Measurements from ENCODE around the gene GCNT1.

DNA sequence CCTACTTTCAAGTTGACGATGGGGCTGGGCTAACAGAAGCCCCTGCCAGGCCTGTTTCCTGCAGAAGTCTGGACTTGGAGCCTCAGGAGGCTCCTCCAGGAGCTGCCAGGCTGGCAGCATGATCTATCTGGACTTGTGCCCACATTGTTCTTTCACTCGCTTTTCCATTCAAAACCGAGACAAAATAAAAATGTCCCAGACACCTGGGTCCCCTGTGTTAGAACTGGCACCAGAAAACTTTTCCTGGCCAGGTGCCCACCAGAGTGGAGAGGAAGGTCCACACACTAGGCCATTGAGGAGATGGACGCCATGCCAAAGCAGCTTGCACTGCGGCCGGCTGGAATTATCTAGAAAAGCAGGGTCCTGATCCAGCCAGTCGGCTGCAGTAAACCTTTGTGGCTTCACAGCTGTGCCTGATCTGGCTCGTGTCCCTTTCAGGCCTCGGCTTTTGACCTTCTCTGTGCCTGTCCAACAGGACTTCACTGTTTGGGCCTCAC is 78.2 kb downstream of the GCNT1 start:
- TF ChIP-seq, protein P1, sequence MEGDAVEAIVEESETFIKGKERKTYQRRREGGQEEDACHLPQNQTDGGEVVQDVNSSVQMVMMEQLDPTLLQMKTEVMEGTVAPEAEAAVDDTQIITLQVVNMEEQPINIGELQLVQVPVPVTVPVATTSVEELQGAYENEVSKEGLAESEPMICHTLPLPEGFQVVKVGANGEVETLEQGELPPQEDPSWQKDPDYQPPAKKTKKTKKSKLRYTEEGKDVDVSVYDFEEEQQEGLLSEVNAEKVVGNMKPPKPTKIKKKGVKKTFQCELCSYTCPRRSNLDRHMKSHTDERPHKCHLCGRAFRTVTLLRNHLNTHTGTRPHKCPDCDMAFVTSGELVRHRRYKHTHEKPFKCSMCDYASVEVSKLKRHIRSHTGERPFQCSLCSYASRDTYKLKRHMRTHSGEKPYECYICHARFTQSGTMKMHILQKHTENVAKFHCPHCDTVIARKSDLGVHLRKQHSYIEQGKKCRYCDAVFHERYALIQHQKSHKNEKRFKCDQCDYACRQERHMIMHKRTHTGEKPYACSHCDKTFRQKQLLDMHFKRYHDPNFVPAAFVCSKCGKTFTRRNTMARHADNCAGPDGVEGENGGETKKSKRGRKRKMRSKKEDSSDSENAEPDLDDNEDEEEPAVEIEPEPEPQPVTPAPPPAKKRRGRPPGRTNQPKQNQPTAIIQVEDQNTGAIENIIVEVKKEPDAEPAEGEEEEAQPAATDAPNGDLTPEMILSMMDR (conservative IDR thresholded peaks at IDR 0.05 in 1 of 2, IDR thresholded peaks at IDR 0.05 in 1 of 2; ENCODE audit: extremely low read depth in 1 of 2, insufficient read depth in 1 of 2, low read depth in 1 of 2, low read length in 2 of 2), result no peak
- no peak for TF ChIP-seq EZH2 (IDR thresholded peaks at IDR 0.05; ENCODE audit: borderline replicate concordance, low read length)
